Measurements from ENCODE around the gene CDC25B.

- TF ChIP-seq POLR2AphosphoS5 (IDR thresholded peaks at IDR 0.05; ENCODE audit: low read depth, low read length) (no peak), TAF1 (IDR thresholded peaks at IDR 0.05; ENCODE audit: borderline replicate concordance, insufficient read depth, low read length) (no peak)
Observed at GRCh38 chr20:3815703-3816315, 19.7 kb downstream of the CDC25B start.
